NT2/D1 (cell line): ENCODE results near the gene ACSM2A.

Experiments
- SUZ12 ChIP-seq: IDR thresholded peaks from 2 replicates; pipeline ENCODE4 v1.6.1; 2011; ENCODE audit not compliant: insufficient read length, insufficient read depth; ENCODE audit errors: extremely low read depth
- YY1 ChIP-seq: IDR thresholded peaks from 2 replicates; pipeline ENCODE4 v1.6.1; 2011; ENCODE audit not compliant: insufficient read length, insufficient read depth
- ZNF274 ChIP-seq: IDR thresholded peaks from 2 replicates; pipeline ENCODE4 v1.6.1; 2011; ENCODE audit warnings: mild to moderate bottlenecking, low read depth, low read length

DNA sequence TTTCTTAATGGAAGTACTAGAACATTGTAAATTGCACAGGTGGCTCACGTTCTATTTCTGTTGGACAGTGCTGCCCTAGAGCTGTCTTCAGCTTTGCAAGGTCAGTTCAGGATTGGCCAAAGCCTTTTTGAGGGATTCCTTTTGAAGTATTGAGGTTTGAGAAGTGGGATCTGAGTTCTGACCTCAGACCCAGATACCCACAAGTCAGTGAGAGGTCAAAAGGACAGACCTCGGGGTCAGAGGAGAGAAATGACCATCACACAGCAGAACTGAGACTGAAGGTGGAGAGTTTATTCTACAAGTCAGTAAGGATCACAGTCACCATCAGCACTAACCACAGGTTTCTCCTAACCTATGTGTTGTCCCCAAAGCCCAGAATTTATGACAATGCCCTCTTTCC lies 40.3 kb upstream of the ACSM2A start:
- TF ChIP-seq SUZ12 (no peak), ZNF274 (no peak), YY1 (no peak)
